CD4-positive, alpha-beta T cell treated with Interleukin-1 beta for 1 hour (primary cell): ENCODE measurements around the gene BCL2.

Source experiments
- DNase-seq, 2 donors: peaks; one replicate each; pipeline ENCODE4 v3.0.0-alpha.2; 2020 to 2022

BCL2 gene

GRCh38 chr18:63325086-63325686 is 5.6 kb upstream of the BCL2 start:
- DNase-seq = no peak

- peak; percentile 60 to 73 for DNase-seq
These were observed 3.5 kb upstream of the BCL2 start for GRCh38 chr18:63322908-63323634.

GRCh38 chr18:63322206-63322605 is 2.6 kb upstream of the BCL2 start:
- DNase-seq = no peak

GRCh38 chr18:63321291-63321690 is 1.7 kb upstream of the BCL2 start:
- no peak for DNase-seq

- DNase-seq = no peak
These were observed 1.4 kb upstream of the BCL2 start for GRCh38 chr18:63320975-63321265.

- DNase-seq = peak; percentile 88 to 91
These were observed 780 bp upstream of the BCL2 start for GRCh38 chr18:63320123-63320974.

- no peak for DNase-seq
These were observed 633 bp downstream of the BCL2 start for GRCh38 chr18:63318889-63319382.

GRCh38 chr18:63317982-63318888 is 1.3 kb downstream of the BCL2 start:
- peak; percentile 86 to 88 for DNase-seq

GRCh38 chr18:63317556-63317946 is 2.0 kb downstream of the BCL2 start:
- DNase-seq = no peak

- no peak for DNase-seq
These were observed 2.7 kb downstream of the BCL2 start for GRCh38 chr18:63316612-63317555.

GRCh38 chr18:63315876-63316275 is 3.7 kb downstream of the BCL2 start:
- DNase-seq = no peak

- DNase-seq = no peak
These were observed 4.4 kb downstream of the BCL2 start for GRCh38 chr18:63315131-63315662.

GRCh38 chr18:63314062-63314790 is 5.3 kb downstream of the BCL2 start:
- DNase-seq = no peak

- DNase-seq = no peak
These were observed 6.1 kb downstream of the BCL2 start for GRCh38 chr18:63313396-63313917.

- DNase-seq = no peak
These were observed 6.7 kb downstream of the BCL2 start for GRCh38 chr18:63312737-63313395.

- DNase-seq = no peak
These were observed 7.6 kb downstream of the BCL2 start for GRCh38 chr18:63312019-63312409.

GRCh38 chr18:63311118-63312018 is 8.2 kb downstream of the BCL2 start:
- peak in 1 of 2 donors; percentile 15 for DNase-seq

GRCh38 chr18:63309422-63309821 is 10.1 kb downstream of the BCL2 start:
- peak; percentile 24 to 26 for DNase-seq
